GM12878 (cell line): ENCODE measurements around the gene WDR45B. TPM values are rescaled to one million over a fixed set of nuclear protein-coding genes. Genes with fewer than 3 reads are reported as not detected.

Experiments used
- ATAC-seq: fragments of 200-7000 bp; cut with Tn5 transposase; 3 replicates; pipeline ENCODE4 v1.9.1; 2020; ENCODE audit warnings: mild to moderate bottlenecking, moderate library complexity
- BruUV-seq: library from RNA; stranded (reverse); fragments of 400-500 nt; replicated peaks from 2 replicates; lab custom pipeline; 2021; lab: Mats Ljungman, UMichigan
- CTCF ChIA-PET: fragments of 300-600 bp; sonication (Branson Sonifier 250); formaldehyde crosslinking; extraction: SDS; loops from one replicate; lab custom pipeline; 2021; ENCODE audit warnings: inconsistent platforms; lab: Yijun Ruan, JAX
- POLR2A ChIA-PET: fragments of 350-600 bp; formaldehyde crosslinking; extraction: SDS; loops from one replicate; lab custom pipeline; 2021; ENCODE audit warnings: inconsistent platforms; lab: Charles Lee
- RAD21 ChIA-PET: fragments of 300-600 bp; sonication (Branson Sonifier 250); formaldehyde crosslinking; loops from one replicate; lab custom pipeline; 2023; ENCODE audit warnings: antibody characterized with exemption; ENCODE audit not compliant: unreplicated experiment; lab: Charles Lee
- SMC1A ChIA-PET: fragments of 300-600 bp; sonication (Branson Sonifier 250); formaldehyde crosslinking; loops from one replicate; lab custom pipeline; 2023; ENCODE audit not compliant: unreplicated experiment, uncharacterized antibody; lab: Charles Lee
- DNase-seq: peaks from one replicate; pipeline ENCODE4 v3.0.0-alpha.2; 2011; ENCODE audit warnings: low read depth, low spot score
- FAIRE-seq: peaks from 3 replicates; lab custom pipeline; 2011; peaks lifted over from hg19 to GRCh38; lab: Jason Lieb, UNC
- H2AFZ ChIP-seq: 2 replicates; pipeline ENCODE4 v1.6.0; 2011; ENCODE audit warnings: low read depth, low read length, control low read depth; ENCODE audit not compliant: control insufficient read depth
- H3K27ac ChIP-seq: 2 replicates; pipeline ENCODE4 v1.5.1; 2011; ENCODE audit warnings: control low read depth; ENCODE audit not compliant: control insufficient read depth, insufficient read depth
- H3K27me3 ChIP-seq, 2 experiments: replicated peaks in 1 of 2; 2 replicates each; pipeline versions ENCODE4 v1.6.0 to v1.6.1; 2011; ENCODE audit warnings: low read length in 1 of 2; ENCODE audit not compliant: control insufficient read depth in 2 of 2, insufficient read depth in 2 of 2
- H3K36me3 ChIP-seq, 2 experiments: 2 replicates each; pipeline ENCODE4 v1.5.1; 2011; ENCODE audit warnings: low read length in 1 of 2; ENCODE audit not compliant: control insufficient read depth in 2 of 2, insufficient read depth in 2 of 2
- H3K4me1 ChIP-seq: 2 replicates; pipeline ENCODE4 v1.6.1; 2011; ENCODE audit warnings: mild to moderate bottlenecking, low read length, moderate library complexity, mixed read lengths; ENCODE audit not compliant: control insufficient read depth, insufficient read depth
- H3K4me2 ChIP-seq: 2 replicates; pipeline ENCODE4 v1.6.0; 2011; ENCODE audit warnings: control low read depth; ENCODE audit not compliant: control insufficient read depth, insufficient read depth
- H3K4me3 ChIP-seq: fragments of 200-600 bp; sonication (generic); 2 replicates; pipeline ENCODE4 v1.5.1; 2016
- H3K79me2 ChIP-seq: 2 replicates; pipeline ENCODE4 v1.6.0; 2011; ENCODE audit warnings: low read length; ENCODE audit not compliant: control insufficient read depth, insufficient read depth
- H3K9ac ChIP-seq: 2 replicates; pipeline ENCODE4 v1.8.0; 2011; ENCODE audit warnings: low read length, control low read depth, mixed read lengths; ENCODE audit not compliant: control insufficient read depth, insufficient read depth
- H3K9me3 ChIP-seq: replicated peaks from 3 replicates; pipeline ENCODE4 v1.5.1; 2011; ENCODE audit warnings: mild to moderate bottlenecking, low read length; ENCODE audit not compliant: control insufficient read depth, insufficient read depth
- H4K20me1 ChIP-seq: 2 replicates; pipeline ENCODE4 v1.6.0; 2011; ENCODE audit not compliant: control insufficient read depth, insufficient read depth
- ETV6 ChIP-seq, 2 experiments: fragments of 450-650 bp in 1 of 2; IDR thresholded peaks in 1 of 2; conservative IDR thresholded peaks in 1 of 2; 2 replicates each; pipeline ENCODE4 v1.6.1; 2014; ENCODE audit warnings: antibody characterized with exemption in 1 of 2, borderline replicate concordance in 1 of 2, low read depth in 1 of 2, mild to moderate bottlenecking in 1 of 2, moderate library complexity in 1 of 2
- IKZF2 ChIP-seq, 2 experiments: fragments of 450-650 bp; IDR thresholded peaks; 2 replicates each; pipeline ENCODE4 v1.6.1; 2017; ENCODE audit warnings: mild to moderate bottlenecking in 2 of 2, moderate library complexity in 2 of 2
- JUND ChIP-seq: IDR thresholded peaks from 2 replicates; pipeline ENCODE4 v1.6.1; 2012; ENCODE audit warnings: low read depth, mild to moderate bottlenecking, low read length, improper control_type of control experiment, moderate library complexity
- MLLT1 ChIP-seq: fragments of 450-650 bp; IDR thresholded peaks from 2 replicates; pipeline ENCODE4 v1.6.1; 2016; ENCODE audit warnings: mild to moderate bottlenecking
- RAD21 ChIP-seq: IDR thresholded peaks from 2 replicates; pipeline ENCODE4 v1.6.1; 2011; ENCODE audit warnings: mild to moderate bottlenecking, low read depth, low read length, moderate library complexity; ENCODE audit not compliant: insufficient read depth
- TCF12 ChIP-seq: IDR thresholded peaks from 2 replicates; pipeline ENCODE4 v1.6.1; 2011; ENCODE audit warnings: low read depth, mild to moderate bottlenecking, low read length
- WGBS: methylation state at CpG from one replicate; pipeline ENCODE4 v1.1.6; 2016; ENCODE audit warnings: low lambda C conversion rate; ENCODE audit not compliant: insufficient replicate concordance, insufficient coverage; ENCODE audit errors: missing lambda C conversion rate; 5-methylcytosine and 5-hydroxymethylcytosine counted together
- in situ Hi-C: fragments of 300-500 bp; cut with MboI; formaldehyde crosslinking; loops from 9 replicates; pipeline ENCODE4 v1.14.3; 2018; ENCODE audit warnings: mixed read lengths
- intact Hi-C: fragments of 100-400 bp; cut with micrococcal nuclease; formaldehyde crosslinking; loops from one replicate; pipeline ENCODE4 v1.14.2; 2022; ENCODE audit not compliant: unreplicated experiment
- polyA plus RNA-seq, 11 experiments: library from polyadenylated mRNA; depleted of rRNA in 4 of 11; unstranded in 6 of 11; stranded (reverse) in 5 of 11; fragments of >200 nt; fragmentation: Nextera tagmentation in 4 of 11; fragmentation: Illumina TruSeq in 1 of 11; extraction: Ambion mirVana in 4 of 11; extraction: Trizol in 1 of 11; gene quantifications; 1 replicate in 1 of 11; 2 replicates in 10 of 11; pipeline versions ENCODE4 v1.2.1 to v1.2.3, GENCODE V29; 2011 to 2016; ENCODE audit warnings: inconsistent platforms in 2 of 11, missing spikeins in 2 of 11, low read depth in 1 of 11
- total RNA-seq, 4 experiments: library from RNA; depleted of rRNA in 3 of 4; stranded (reverse); fragments of >200 nt in 3 of 4; fragmentation: Illumina TruSeq in 1 of 4; extraction: Trizol in 1 of 4; gene quantifications; 2 replicates each; pipeline versions ENCODE4 v1.2.1 to v1.2.3, GENCODE V29; 2013 to 2021
- TF ChIP-seq, protein P1 (sequence below): fragments of 450-650 bp; conservative IDR thresholded peaks from 2 replicates; pipeline ENCODE4 v1.6.1; 2017; ENCODE audit warnings: mild to moderate bottlenecking, moderate library complexity
- TF ChIP-seq, protein P2 (sequence below): fragments of 450-650 bp; IDR thresholded peaks from 2 replicates; pipeline ENCODE4 v1.6.1; 2016; ENCODE audit warnings: mild to moderate bottlenecking

WDR45B gene
- total and polyA plus RNA-seq, 10 of the 15 experiments (the other 5 are each of a cell fraction or from before 2014, with no cell fraction given) = 1.0 to 73.7 (median 26.6) TPM

- TF ChIP-seq, protein P1, sequence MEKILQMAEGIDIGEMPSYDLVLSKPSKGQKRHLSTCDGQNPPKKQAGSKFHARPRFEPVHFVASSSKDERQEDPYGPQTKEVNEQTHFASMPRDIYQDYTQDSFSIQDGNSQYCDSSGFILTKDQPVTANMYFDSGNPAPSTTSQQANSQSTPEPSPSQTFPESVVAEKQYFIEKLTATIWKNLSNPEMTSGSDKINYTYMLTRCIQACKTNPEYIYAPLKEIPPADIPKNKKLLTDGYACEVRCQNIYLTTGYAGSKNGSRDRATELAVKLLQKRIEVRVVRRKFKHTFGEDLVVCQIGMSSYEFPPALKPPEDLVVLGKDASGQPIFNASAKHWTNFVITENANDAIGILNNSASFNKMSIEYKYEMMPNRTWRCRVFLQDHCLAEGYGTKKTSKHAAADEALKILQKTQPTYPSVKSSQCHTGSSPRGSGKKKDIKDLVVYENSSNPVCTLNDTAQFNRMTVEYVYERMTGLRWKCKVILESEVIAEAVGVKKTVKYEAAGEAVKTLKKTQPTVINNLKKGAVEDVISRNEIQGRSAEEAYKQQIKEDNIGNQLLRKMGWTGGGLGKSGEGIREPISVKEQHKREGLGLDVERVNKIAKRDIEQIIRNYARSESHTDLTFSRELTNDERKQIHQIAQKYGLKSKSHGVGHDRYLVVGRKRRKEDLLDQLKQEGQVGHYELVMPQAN = 0 out of 2 replicates have a peak, but pooled peaks have one; percentile 4
- TF ChIP-seq, protein P2, sequence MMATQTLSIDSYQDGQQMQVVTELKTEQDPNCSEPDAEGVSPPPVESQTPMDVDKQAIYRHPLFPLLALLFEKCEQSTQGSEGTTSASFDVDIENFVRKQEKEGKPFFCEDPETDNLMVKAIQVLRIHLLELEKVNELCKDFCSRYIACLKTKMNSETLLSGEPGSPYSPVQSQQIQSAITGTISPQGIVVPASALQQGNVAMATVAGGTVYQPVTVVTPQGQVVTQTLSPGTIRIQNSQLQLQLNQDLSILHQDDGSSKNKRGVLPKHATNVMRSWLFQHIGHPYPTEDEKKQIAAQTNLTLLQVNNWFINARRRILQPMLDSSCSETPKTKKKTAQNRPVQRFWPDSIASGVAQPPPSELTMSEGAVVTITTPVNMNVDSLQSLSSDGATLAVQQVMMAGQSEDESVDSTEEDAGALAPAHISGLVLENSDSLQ = peak; percentile 92
- TF ChIP-seq IKZF2 (IDR thresholded peaks at IDR 0.05) (peak; percentile 41 to 64; a peak in 2 of 4 replicates), MLLT1 (0 out of 2 replicates have a peak, but pooled peaks have one; percentile 27)
- TF ChIP-seq, all 136 proteins: peak for 9
These were observed 565 bp downstream of the WDR45B start (continued) for GRCh38 chr17:82647593-82648164.

DNA sequence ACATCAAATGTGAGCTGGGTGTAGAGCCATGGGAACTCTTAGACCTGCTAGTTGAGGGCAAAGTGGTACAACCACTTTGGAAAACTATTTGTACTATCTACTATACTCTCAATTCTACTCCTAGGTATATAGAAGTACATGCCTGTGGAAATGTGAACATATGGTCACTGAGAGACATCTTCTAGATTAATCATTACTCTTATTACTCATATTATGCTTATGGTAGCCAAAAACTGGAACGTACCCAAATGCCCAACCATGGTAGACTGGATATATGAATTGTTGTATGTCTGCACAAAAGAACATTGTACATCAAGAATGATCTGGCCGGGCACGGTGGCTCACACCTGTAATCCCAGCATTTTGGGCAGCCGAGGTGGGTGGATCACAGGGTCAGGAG, 2.7 kb downstream of the WDR45B start:
- Histone ChIP-seq H3K9ac (no peak overlapping the region), H3K4me1 (no peaks in the 10 kb centered on the region), H4K20me1 (peaks cover 12% of the 10 kb centered on the region), H3K4me3 (peak overlapping the region; percentile 97; the same call in 1 of the 2 replicates), H3K27me3 (no peaks in the 10 kb centered on the region), H3K36me3 (peaks cover 5 to 15% of the 10 kb centered on the region in 2 experiments), H3K9me3 (no peaks in the 10 kb centered on the region), H3K4me2 (peak overlapping the region; percentile 63), H3K27ac (no peak overlapping the region), H3K79me2 (peaks cover 57% of the 10 kb centered on the region), H2AFZ (no peak overlapping the region)
- 93% methylated on average over 4 of the region's 4 CpGs for WGBS
- no peak for DNase-seq
- no TSS peak for BruUV-seq
- intact Hi-C loops (loop anchor here (10.0 kb wide), 1 partner anchor 109 kb away; the partner anchor contains the start of gene TBCD), in situ Hi-C loops (no loop called here)
- no peak for ATAC-seq
- ChIA-PET CTCF (no interaction called here), RAD21 (no interaction called here), POLR2A (no interaction called here), SMC1A (no interaction called here)
- TF ChIP-seq ETV6 (conservative IDR thresholded peaks at IDR 0.05 in 1 of 2, IDR thresholded peaks at IDR 0.05 in 1 of 2; ENCODE audit: borderline replicate concordance in 1 of 2, low read depth in 1 of 2) = no peak
- TF ChIP-seq JUND = no peak
- TF ChIP-seq RAD21 = no peak
- no peak for TF ChIP-seq TCF12
- no peak for TF ChIP-seq MLLT1
- TF ChIP-seq, protein P1 = no peak
- no peak for FAIRE-seq
